ENCODE results near the gene KRT40. TPM values are rescaled to one million over a fixed set of nuclear protein-coding genes. Genes with fewer than 3 reads are reported as not detected.

The KRT40 gene
- total and polyA plus RNA-seq, 2 donors (not counting 3 experiments of a cell fraction or from before 2014, with no cell fraction given): not detected

DNA sequence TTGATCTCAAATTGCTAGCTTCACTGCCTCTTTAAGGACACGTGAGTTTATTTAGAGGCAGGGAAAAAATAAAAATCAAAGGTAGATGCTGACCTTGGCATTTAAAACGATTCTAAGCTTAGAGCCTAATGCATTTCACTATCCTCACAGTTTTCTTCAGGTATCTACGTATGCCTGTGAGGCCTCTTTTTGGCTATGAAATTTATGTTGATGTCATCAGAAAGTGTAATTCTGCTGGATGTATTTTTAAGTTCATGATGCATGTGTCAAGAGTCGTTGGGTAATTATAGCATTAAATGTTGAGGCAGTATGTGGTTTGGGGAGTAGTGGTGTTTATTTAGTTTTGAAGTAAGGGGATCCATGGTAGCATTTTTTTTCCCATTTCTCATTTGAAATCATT lies 19.8 kb upstream of the KRT40 start:
- dilution Hi-C loops (cut with MboI; ENCODE audit: extremely low pct_ligation_motif_present, low sequenced_read_pairs): no loop called here
- Histone ChIP-seq H3K9me3 (replicated peaks; ENCODE audit: control insufficient read depth, insufficient read depth, low read length) (no peaks in the 10 kb centered on the region), H2AFZ (ENCODE audit: low read depth, low read length) (no peak overlapping the region), H3K4me2 (ENCODE audit: insufficient read depth, low read length) (no peak overlapping the region), H3K9ac (replicated peaks; ENCODE audit: extremely low read depth, insufficient read depth, low read length) (no peak overlapping the region), H4K20me1 (replicated peaks; ENCODE audit: control insufficient read depth, extremely low read depth, insufficient read depth, low read length) (no peaks in the 10 kb centered on the region), H3K79me2 (ENCODE audit: control insufficient read depth, insufficient read depth, low read length) (no peaks in the 10 kb centered on the region), H3K36me3 (ENCODE audit: control insufficient read depth in 2 of 2, extremely low read depth in 1 of 2, insufficient read depth in 2 of 2, low read length in 2 of 2) (no peaks in the 10 kb centered on the region), H3K27ac (ENCODE audit: insufficient read depth, low read depth, low read length) (no peak overlapping the region), H3K9me1 (replicated peaks; ENCODE audit: control insufficient read depth, extremely low read depth, insufficient read depth, low read length) (no peaks in the 10 kb centered on the region), H3K4me3 (replicated peaks in 1 of 3; ENCODE audit: insufficient read depth in 1 of 3, low read depth in 1 of 3, low read length in 3 of 3) (no peak overlapping the region), H3K27me3 (ENCODE audit: control insufficient read depth in 2 of 2, insufficient read depth in 2 of 2, low read length in 2 of 2) (no peaks in the 10 kb centered on the region), H3K4me1 (ENCODE audit: control insufficient read depth, extremely low read depth, insufficient read depth, low read length) (no peaks in the 10 kb centered on the region)
- no TSS peak for BruUV-seq (replicated peaks)
- FAIRE-seq: no peak
- TF ChIP-seq FOS (IDR thresholded peaks at IDR 0.05; ENCODE audit: borderline replicate concordance, insufficient read depth, low read length) (no peak), POLR2A (IDR thresholded peaks at IDR 0.05; ENCODE audit: low read depth, low read length) (no peak), POLR2AphosphoS5 (IDR thresholded peaks at IDR 0.05; ENCODE audit: insufficient read depth, low read depth, low read length) (no peak), MYC (IDR thresholded peaks at IDR 0.05; ENCODE audit: low read depth, low read length) (no peak), GATA2 (IDR thresholded peaks at IDR 0.05; ENCODE audit: insufficient read depth, insufficient read length, low read depth, low read length) (no peak), JUN (IDR thresholded peaks at IDR 0.05; ENCODE audit: borderline replicate concordance, insufficient read depth, insufficient read length, low read depth) (no peak), EZH2 (IDR thresholded peaks at IDR 0.05; ENCODE audit: borderline replicate concordance, low read depth, low read length, severe bottlenecking) (no peak)
- TF ChIP-seq, protein P1, sequence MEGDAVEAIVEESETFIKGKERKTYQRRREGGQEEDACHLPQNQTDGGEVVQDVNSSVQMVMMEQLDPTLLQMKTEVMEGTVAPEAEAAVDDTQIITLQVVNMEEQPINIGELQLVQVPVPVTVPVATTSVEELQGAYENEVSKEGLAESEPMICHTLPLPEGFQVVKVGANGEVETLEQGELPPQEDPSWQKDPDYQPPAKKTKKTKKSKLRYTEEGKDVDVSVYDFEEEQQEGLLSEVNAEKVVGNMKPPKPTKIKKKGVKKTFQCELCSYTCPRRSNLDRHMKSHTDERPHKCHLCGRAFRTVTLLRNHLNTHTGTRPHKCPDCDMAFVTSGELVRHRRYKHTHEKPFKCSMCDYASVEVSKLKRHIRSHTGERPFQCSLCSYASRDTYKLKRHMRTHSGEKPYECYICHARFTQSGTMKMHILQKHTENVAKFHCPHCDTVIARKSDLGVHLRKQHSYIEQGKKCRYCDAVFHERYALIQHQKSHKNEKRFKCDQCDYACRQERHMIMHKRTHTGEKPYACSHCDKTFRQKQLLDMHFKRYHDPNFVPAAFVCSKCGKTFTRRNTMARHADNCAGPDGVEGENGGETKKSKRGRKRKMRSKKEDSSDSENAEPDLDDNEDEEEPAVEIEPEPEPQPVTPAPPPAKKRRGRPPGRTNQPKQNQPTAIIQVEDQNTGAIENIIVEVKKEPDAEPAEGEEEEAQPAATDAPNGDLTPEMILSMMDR (IDR thresholded peaks at IDR 0.05; ENCODE audit: extremely low read depth in 1 of 2, insufficient read depth in 1 of 2, low read depth in 1 of 2, low read length in 2 of 2): no peak
- TF ChIP-seq, protein P2, sequence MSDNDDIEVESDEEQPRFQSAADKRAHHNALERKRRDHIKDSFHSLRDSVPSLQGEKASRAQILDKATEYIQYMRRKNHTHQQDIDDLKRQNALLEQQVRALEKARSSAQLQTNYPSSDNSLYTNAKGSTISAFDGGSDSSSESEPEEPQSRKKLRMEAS (IDR thresholded peaks at IDR 0.05; ENCODE audit: insufficient read depth, insufficient read length): no peak
- DNase-seq (ENCODE audit: low read depth, low spot score): no peak
- ChIA-PET CTCF (no interaction called here), POLR2A (no interaction called here)
- intact Hi-C loops (cut with micrococcal nuclease): no loop called here
